ENCODE results near the gene ANKRD53. TPM values are rescaled to one million over a fixed set of nuclear protein-coding genes. Genes with fewer than 3 reads are reported as not detected.

Gene ANKRD53
- polyA plus RNA-seq, 2 of the 4 experiments (the other 2 are of a cell fraction) = not detected

GRCh38 chr2:70949086-70949485 lies 29.3 kb upstream of the ANKRD53 start:
- FAIRE-seq (no peak), DNase-seq (ENCODE audit: low read depth in 1 of 2, low spot score in 1 of 2) (no peak), ATAC-seq (no peak)
- TF ChIP-seq TFCP2L1 (CRISPR knock-in tag; IDR thresholded peaks at IDR 0.05) = no peak
- TF ChIP-seq RNF2 (IDR thresholded peaks at IDR 0.05; ENCODE audit: borderline replicate concordance, low read depth) = no peak
- no peak for TF ChIP-seq EP300 (IDR thresholded peaks at IDR 0.05)
- TF ChIP-seq ESRRA (IDR thresholded peaks at IDR 0.05; ENCODE audit: borderline replicate concordance, low read length) = no peak
- TF ChIP-seq HMGXB4 (CRISPR knock-in tag; IDR thresholded peaks at IDR 0.05; ENCODE audit: borderline replicate concordance) = no peak
- TF ChIP-seq HES2 (IDR thresholded peaks at IDR 0.05) = no peak
- no peak for TF ChIP-seq KDM5A (IDR thresholded peaks at IDR 0.05)
- no peak overlapping the region for H3K27ac ChIP-seq
- H3K9me3 ChIP-seq = no peaks in the 10 kb centered on the region
- H3K4me1 ChIP-seq = peaks cover 13% of the 10 kb centered on the region; the same call in 2 of the 3 replicates
- WGBS (ENCODE audit: missing lambda C conversion rate) = 55% methylated on average over 11 of the region's 11 CpGs
- peak overlapping the region; percentile 71; the same call in 2 of the 3 replicates for H3K4me2 ChIP-seq
- no peak overlapping the region for H3K4me3 ChIP-seq
- CTCF ChIA-PET = interaction anchor here (0.6 to 18.9 kb wide), 42 partner anchors 13 to 748 kb away, joined by 3 to 512 read pairs (median 6); partner anchors contain the start of genes ATP6V1B1 and FIGLA
- POLR2A ChIA-PET = interaction anchor here (1.0 kb wide), 1 partner anchor 77 kb away, joined by 4 read pairs; no protein-coding TSS in a partner anchor

- Histone ChIP-seq H3K4me2 (no peak overlapping the region), H3K27ac (no peak overlapping the region), H3K4me1 (no peaks in the 10 kb centered on the region), H3K9me3 (no peaks in the 10 kb centered on the region), H3K4me3 (no peak overlapping the region)
- no peak for FAIRE-seq
- WGBS (ENCODE audit: missing lambda C conversion rate) = 75% methylated on average over 7 of the region's 7 CpGs
- no peak for TF ChIP-seq MYC (IDR thresholded peaks at IDR 0.05; ENCODE audit: borderline replicate concordance, low read length)
- TF ChIP-seq JUN (IDR thresholded peaks at IDR 0.05) = no peak
- TF ChIP-seq, protein P1, sequence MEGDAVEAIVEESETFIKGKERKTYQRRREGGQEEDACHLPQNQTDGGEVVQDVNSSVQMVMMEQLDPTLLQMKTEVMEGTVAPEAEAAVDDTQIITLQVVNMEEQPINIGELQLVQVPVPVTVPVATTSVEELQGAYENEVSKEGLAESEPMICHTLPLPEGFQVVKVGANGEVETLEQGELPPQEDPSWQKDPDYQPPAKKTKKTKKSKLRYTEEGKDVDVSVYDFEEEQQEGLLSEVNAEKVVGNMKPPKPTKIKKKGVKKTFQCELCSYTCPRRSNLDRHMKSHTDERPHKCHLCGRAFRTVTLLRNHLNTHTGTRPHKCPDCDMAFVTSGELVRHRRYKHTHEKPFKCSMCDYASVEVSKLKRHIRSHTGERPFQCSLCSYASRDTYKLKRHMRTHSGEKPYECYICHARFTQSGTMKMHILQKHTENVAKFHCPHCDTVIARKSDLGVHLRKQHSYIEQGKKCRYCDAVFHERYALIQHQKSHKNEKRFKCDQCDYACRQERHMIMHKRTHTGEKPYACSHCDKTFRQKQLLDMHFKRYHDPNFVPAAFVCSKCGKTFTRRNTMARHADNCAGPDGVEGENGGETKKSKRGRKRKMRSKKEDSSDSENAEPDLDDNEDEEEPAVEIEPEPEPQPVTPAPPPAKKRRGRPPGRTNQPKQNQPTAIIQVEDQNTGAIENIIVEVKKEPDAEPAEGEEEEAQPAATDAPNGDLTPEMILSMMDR (IDR thresholded peaks at IDR 0.05) = no peak
- no peak for TF ChIP-seq EHF (CRISPR knock-in tag; IDR thresholded peaks at IDR 0.05)
- no peak for TF ChIP-seq GATA3 (IDR thresholded peaks at IDR 0.05; ENCODE audit: borderline replicate concordance)
- no peak for TF ChIP-seq HOXA7 (CRISPR knock-in tag; IDR thresholded peaks at IDR 0.05)
- TF ChIP-seq JUNB (IDR thresholded peaks at IDR 0.05) = no peak
- TF ChIP-seq CBX2 (IDR thresholded peaks at IDR 0.05; ENCODE audit: borderline replicate concordance, low read depth) = no peak
- no peak for TF ChIP-seq KDM1A (IDR thresholded peaks at IDR 0.05; ENCODE audit: low read depth)
- TF ChIP-seq ZNF302 (CRISPR knock-in tag; IDR thresholded peaks at IDR 0.05) = no peak
- TF ChIP-seq BHLHE40 (IDR thresholded peaks at IDR 0.05; ENCODE audit: low read depth, low read length) = no peak
- no peak for TF ChIP-seq RCOR1 (IDR thresholded peaks at IDR 0.05; ENCODE audit: low read depth, low read length)
- TF ChIP-seq SREBF2 (IDR thresholded peaks at IDR 0.05) = no peak
- TF ChIP-seq ZC3H11A (IDR thresholded peaks at IDR 0.05) = no peak
- POLR2A ChIA-PET = no interaction called here
- CTCF ChIA-PET = interaction anchor here (0.8 to 7.2 kb wide), 9 partner anchors 8 to 187 kb away, joined by 3 to 64 read pairs (median 6); partner anchors contain the start of gene ADD2
- DNase-seq (ENCODE audit: low read depth in 1 of 2, low spot score in 1 of 2) = no peak
- ATAC-seq = no peak; a peak in 1 of 6 replicates
Observed at GRCh38 chr2:70954886-70955285, 23.5 kb upstream of the ANKRD53 start.

DNA sequence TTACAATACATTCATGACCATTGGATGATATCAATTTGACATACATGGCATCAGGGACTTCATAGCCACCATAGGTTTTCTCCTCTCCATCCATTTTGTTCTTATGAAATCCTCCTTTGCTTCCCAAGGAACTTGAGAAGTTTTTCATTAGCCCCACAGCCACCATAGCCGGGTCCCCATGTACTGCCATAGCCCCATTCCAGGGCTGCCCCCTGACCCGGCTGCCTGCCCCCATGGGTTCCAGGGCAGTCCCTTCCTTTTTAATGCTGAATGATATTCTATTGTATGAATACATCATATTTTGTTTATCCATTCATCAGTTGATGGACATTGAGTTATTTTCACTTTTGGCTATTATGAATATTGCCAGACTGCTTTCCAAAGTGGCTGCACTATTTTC lies 22.3 kb upstream of the ANKRD53 start:
- Histone ChIP-seq H3K9me3 (no peaks in the 10 kb centered on the region), H3K4me3 (no peak overlapping the region), H3K4me1 (no peaks in the 10 kb centered on the region), H3K4me2 (no peak overlapping the region), H3K27ac (no peak overlapping the region)
- DNase-seq (ENCODE audit: low read depth in 1 of 2, low spot score in 1 of 2) (no peak), ATAC-seq (no peak), FAIRE-seq (no peak)
- ChIA-PET POLR2A (no interaction called here), CTCF (interaction anchor here (1.9 to 7.2 kb wide), 4 partner anchors 8 to 94 kb away, joined by 6 to 64 read pairs (median 8); no protein-coding TSS in a partner anchor)
- 77% methylated on average over 2 of the region's 2 CpGs for WGBS (ENCODE audit: missing lambda C conversion rate)
- TF ChIP-seq RAD21 (conservative IDR thresholded peaks at IDR 0.05 in 1 of 2, IDR thresholded peaks at IDR 0.05 in 1 of 2) = no peak
- TF ChIP-seq, protein P2, sequence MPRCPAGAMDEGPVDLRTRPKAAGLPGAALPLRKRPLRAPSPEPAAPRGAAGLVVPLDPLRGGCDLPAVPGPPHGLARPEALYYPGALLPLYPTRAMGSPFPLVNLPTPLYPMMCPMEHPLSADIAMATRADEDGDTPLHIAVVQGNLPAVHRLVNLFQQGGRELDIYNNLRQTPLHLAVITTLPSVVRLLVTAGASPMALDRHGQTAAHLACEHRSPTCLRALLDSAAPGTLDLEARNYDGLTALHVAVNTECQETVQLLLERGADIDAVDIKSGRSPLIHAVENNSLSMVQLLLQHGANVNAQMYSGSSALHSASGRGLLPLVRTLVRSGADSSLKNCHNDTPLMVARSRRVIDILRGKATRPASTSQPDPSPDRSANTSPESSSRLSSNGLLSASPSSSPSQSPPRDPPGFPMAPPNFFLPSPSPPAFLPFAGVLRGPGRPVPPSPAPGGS (IDR thresholded peaks at IDR 0.05) = no peak
- no peak for TF ChIP-seq RARB (CRISPR knock-in tag; IDR thresholded peaks at IDR 0.05)
- no peak for TF ChIP-seq FOSL2 (IDR thresholded peaks at IDR 0.05)
- TF ChIP-seq FOSL2 (CRISPR knock-in tag; IDR thresholded peaks at IDR 0.05) = no peak
- TF ChIP-seq HOXB13 (CRISPR knock-in tag; IDR thresholded peaks at IDR 0.05; ENCODE audit: low read depth) = no peak
- no peak for TF ChIP-seq KDM5A (IDR thresholded peaks at IDR 0.05)
- TF ChIP-seq CBX8 (IDR thresholded peaks at IDR 0.05) = no peak
- TF ChIP-seq NR3C1 (IDR thresholded peaks at IDR 0.05) = no peak
- no peak for TF ChIP-seq NFE2L2 (conservative IDR thresholded peaks at IDR 0.05; ENCODE audit: low read length)
- TF ChIP-seq, protein P3, sequence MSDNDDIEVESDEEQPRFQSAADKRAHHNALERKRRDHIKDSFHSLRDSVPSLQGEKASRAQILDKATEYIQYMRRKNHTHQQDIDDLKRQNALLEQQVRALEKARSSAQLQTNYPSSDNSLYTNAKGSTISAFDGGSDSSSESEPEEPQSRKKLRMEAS (IDR thresholded peaks at IDR 0.05) = no peak
- TF ChIP-seq ZNF302 (CRISPR knock-in tag; IDR thresholded peaks at IDR 0.05) = no peak
- TF ChIP-seq EHF (CRISPR knock-in tag; IDR thresholded peaks at IDR 0.05) = no peak
- no peak for TF ChIP-seq TFCP2L1 (CRISPR knock-in tag; IDR thresholded peaks at IDR 0.05)
- no peak for TF ChIP-seq FOXS1 (CRISPR knock-in tag; IDR thresholded peaks at IDR 0.05)
